ENCODE data around the gene LIN7A. TPM values are rescaled to one million over a fixed set of nuclear protein-coding genes. Genes with fewer than 3 reads are reported as not detected.

Gene LIN7A
- total and polyA plus RNA-seq, 12 donors, result 0.35 to 6.0 (median 2.7) TPM

DNA sequence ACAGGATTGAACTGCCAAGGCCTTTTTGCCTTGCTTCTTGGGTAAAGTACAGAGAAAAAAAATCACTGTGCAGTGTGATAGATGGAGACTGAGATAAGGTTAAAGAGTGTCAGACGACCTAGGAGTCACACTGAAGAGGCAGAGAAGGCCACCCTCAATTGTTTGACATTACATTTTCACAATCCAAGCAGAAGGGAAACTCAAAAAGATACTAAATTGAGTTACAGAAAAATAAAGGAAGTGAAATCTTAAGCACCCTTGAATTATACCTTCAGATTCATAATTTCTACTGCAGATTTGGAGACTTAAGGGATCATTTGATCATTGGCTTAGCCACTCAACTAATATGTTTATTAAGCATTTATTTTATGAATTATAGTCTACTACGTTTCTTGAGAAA is 123.9 kb downstream of the LIN7A start:
- no peaks in the 10 kb centered on the region for H3K27me3 ChIP-seq
- 39 to 52% (median 47%) methylated on average over 2 of the region's 2 CpGs for WGBS, 4 donors
- no peak overlapping the region for H3K4me3 ChIP-seq
- intact Hi-C loops (cut with DNase I), result no loop called here
- H3K4me1 ChIP-seq (replicated peaks in 1 of 2), result no peaks in the 10 kb centered on the region
- H3K9me3 ChIP-seq (replicated peaks in 1 of 3), result no peaks in the 10 kb centered on the region
- no peak for TF ChIP-seq CTCF (IDR thresholded peaks at IDR 0.05)
- TF ChIP-seq POLR2A (IDR thresholded peaks at IDR 0.05), result no peak
- H3K27ac ChIP-seq, result no peak overlapping the region
- DNase-seq, result no peak
- no peaks in the 10 kb centered on the region for H3K36me3 ChIP-seq (replicated peaks in 1 of 2)

DNA sequence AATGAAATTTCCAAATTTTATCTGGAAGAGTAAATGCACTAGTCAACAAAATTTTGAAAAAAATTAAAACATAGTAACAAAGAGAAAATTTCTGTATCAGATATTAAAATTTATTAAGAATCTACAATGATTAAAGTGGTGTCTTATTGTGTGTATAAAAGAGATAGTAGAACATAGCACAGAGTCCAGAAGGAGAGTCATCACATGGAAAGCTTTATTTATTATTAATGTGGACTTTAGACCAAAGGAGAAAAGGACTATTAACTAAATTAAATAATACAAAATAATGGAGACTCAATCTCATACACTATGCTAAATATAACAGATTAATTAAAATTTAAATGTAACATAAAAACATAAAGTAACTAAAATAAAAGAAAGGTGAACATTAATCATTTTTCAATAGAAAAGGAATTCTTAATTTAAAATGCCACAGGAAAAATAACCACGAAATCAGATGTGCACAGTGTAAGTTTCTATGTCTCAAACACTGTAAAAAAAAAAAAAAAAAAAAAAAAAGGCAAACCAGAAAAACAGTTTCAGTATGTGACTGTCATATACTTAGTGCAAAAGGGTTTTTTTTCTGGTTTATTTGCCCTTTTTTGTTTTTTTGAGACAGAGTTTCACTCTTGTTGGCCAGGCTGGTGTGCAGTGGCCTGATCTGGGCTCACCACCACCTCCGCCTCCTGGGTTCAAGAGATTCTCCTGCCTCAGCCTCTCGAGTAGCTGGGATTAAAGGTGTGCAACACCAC is 125.6 kb downstream of the LIN7A start:
- Histone ChIP-seq H3K36me3 (replicated peaks in 1 of 2) (no peaks in the 10 kb centered on the region), H3K27ac (no peak overlapping the region), H3K27me3 (no peaks in the 10 kb centered on the region), H3K4me1 (replicated peaks in 1 of 2) (no peaks in the 10 kb centered on the region), H3K9me3 (replicated peaks in 1 of 3) (no peaks in the 10 kb centered on the region), H3K4me3 (no peak overlapping the region)
- 81 to 90% (median 87%) methylated on average over 3 of the region's 3 CpGs for WGBS, 4 donors
- DNase-seq, result no peak
- intact Hi-C loops (cut with DNase I), result no loop called here
- no peak for TF ChIP-seq POLR2A (IDR thresholded peaks at IDR 0.05)
- no peak for TF ChIP-seq CTCF (IDR thresholded peaks at IDR 0.05)

GRCh38 chr12:80810874-80811273 is 126.9 kb downstream of the LIN7A start:
- Histone ChIP-seq H3K9me3 (replicated peaks in 1 of 3) (no peaks in the 10 kb centered on the region), H3K27ac (no peak overlapping the region), H3K36me3 (replicated peaks in 1 of 2) (no peaks in the 10 kb centered on the region), H3K4me3 (no peak overlapping the region), H3K4me1 (replicated peaks in 1 of 2) (no peaks in the 10 kb centered on the region), H3K27me3 (no peaks in the 10 kb centered on the region)
- intact Hi-C loops (cut with DNase I), result no loop called here
- 0 to 71% (median 23%) methylated on average over 1 of the region's 1 CpG for WGBS, 4 donors
- TF ChIP-seq CTCF (IDR thresholded peaks at IDR 0.05), result no peak
- TF ChIP-seq POLR2A (IDR thresholded peaks at IDR 0.05), result no peak
- no peak for DNase-seq

DNA sequence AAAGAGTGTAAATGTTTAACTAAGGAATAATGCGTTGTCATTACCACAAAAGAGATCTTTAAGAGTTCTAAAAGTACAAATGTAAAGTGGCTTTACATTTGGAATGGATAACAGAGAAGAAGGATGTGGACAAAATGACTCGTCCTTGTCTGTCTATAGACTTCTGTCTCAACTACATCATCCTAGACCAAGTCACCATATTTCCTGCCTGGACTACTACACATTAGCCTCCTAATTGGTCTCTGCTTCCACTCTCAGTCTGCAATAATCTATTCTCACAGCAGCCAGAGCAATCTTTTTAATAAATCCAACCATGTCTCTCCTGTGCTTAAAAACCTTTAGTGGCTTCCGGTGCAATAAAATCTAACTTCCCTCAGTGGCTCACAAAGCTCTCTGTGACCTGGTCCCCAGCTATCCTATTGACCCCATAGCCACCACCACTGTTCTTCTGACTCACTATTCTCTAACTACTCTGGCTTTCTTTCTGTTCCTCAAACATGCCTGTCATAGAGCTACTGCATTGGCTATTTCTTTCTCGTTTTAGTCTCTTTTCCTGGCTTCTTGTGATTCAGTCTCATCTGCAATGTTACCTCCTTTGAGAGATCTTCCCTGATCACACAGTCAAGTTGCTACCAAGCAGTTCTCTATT is 130.0 kb downstream of the LIN7A start:
- intact Hi-C loops (cut with DNase I), result no loop called here
- TF ChIP-seq CTCF (IDR thresholded peaks at IDR 0.05) (no peak), POLR2A (IDR thresholded peaks at IDR 0.05) (no peak)
- no peak overlapping the region for H3K4me3 ChIP-seq
- H3K27me3 ChIP-seq, result no peaks in the 10 kb centered on the region
- no peak overlapping the region for H3K27ac ChIP-seq
- no peak for DNase-seq
- no peaks in the 10 kb centered on the region for H3K36me3 ChIP-seq (replicated peaks in 1 of 2)
- no peaks in the 10 kb centered on the region for H3K4me1 ChIP-seq (replicated peaks in 1 of 2)
- H3K9me3 ChIP-seq (replicated peaks in 1 of 3), result no peaks in the 10 kb centered on the region
- 78 to 84% (median 82%) methylated on average over 4 of the region's 4 CpGs for WGBS, 4 donors

Data from adrenal gland (tissue), 12 donors.